Mesothelial cell of epicardium (in vitro differentiated cells): ENCODE results near the gene FOXC1. TPM values are rescaled to one million over a fixed set of nuclear protein-coding genes. Genes with fewer than 3 reads are reported as not detected.

Experiments
- DNase-seq, 2 experiments: peaks; one replicate each; pipeline ENCODE4 v3.0.0; 2021; ENCODE audit warnings: low spot score in 2 of 2; ENCODE audit not compliant: unreplicated experiment in 2 of 2
- H3K27ac Mint-ChIP-seq: 2 replicates; pipeline ENCODE4 v1.8.0; 2021; ENCODE audit warnings: mixed read lengths
- H3K27me3 Mint-ChIP-seq: 2 replicates; pipeline ENCODE4 v1.8.0; 2021; ENCODE audit warnings: low read depth, mixed read lengths
- H3K36me3 Mint-ChIP-seq: 2 replicates; pipeline ENCODE4 v1.8.0; 2021; ENCODE audit warnings: mixed read lengths
- H3K4me1 Mint-ChIP-seq: 2 replicates; pipeline ENCODE4 v1.8.0; 2021; ENCODE audit warnings: mixed read lengths
- H3K4me3 Mint-ChIP-seq: 2 replicates; pipeline ENCODE4 v1.8.0; 2021; ENCODE audit warnings: mild to moderate bottlenecking, moderate library complexity, mixed read lengths
- H3K9me3 Mint-ChIP-seq: 2 replicates; pipeline ENCODE4 v1.8.0; 2021; ENCODE audit warnings: mixed read lengths
- total RNA-seq: library from RNA; stranded (reverse); gene quantifications from 3 replicates; pipeline ENCODE4 v1.2.1, GENCODE V29; 2021
- TF ChIP-seq, protein P1 (sequence below): fragments of 200-600 bp; sonication (generic); IDR thresholded peaks from one replicate; pipeline ENCODE4 v1.5.0; 2021; ENCODE audit warnings: antibody characterized with exemption; ENCODE audit not compliant: unreplicated experiment

The FOXC1 gene
- total RNA-seq, 1 donor from 2014 or later: 50.5 TPM

- Mint-ChIP-seq H3K4me3 (peak overlapping the region; percentile 30), H3K9me3 (no peaks in the 10 kb centered on the region), H3K36me3 (no peaks in the 10 kb centered on the region), H3K4me1 (peaks cover 68% of the 10 kb centered on the region), H3K27ac (peak overlapping the region; percentile 43), H3K27me3 (peaks cover 65% of the 10 kb centered on the region)
- no peak for DNase-seq
- TF ChIP-seq, protein P1, sequence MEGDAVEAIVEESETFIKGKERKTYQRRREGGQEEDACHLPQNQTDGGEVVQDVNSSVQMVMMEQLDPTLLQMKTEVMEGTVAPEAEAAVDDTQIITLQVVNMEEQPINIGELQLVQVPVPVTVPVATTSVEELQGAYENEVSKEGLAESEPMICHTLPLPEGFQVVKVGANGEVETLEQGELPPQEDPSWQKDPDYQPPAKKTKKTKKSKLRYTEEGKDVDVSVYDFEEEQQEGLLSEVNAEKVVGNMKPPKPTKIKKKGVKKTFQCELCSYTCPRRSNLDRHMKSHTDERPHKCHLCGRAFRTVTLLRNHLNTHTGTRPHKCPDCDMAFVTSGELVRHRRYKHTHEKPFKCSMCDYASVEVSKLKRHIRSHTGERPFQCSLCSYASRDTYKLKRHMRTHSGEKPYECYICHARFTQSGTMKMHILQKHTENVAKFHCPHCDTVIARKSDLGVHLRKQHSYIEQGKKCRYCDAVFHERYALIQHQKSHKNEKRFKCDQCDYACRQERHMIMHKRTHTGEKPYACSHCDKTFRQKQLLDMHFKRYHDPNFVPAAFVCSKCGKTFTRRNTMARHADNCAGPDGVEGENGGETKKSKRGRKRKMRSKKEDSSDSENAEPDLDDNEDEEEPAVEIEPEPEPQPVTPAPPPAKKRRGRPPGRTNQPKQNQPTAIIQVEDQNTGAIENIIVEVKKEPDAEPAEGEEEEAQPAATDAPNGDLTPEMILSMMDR: no peak
Measured at GRCh38 chr6:1619098-1619672, 9.5 kb downstream of the FOXC1 start.

DNA sequence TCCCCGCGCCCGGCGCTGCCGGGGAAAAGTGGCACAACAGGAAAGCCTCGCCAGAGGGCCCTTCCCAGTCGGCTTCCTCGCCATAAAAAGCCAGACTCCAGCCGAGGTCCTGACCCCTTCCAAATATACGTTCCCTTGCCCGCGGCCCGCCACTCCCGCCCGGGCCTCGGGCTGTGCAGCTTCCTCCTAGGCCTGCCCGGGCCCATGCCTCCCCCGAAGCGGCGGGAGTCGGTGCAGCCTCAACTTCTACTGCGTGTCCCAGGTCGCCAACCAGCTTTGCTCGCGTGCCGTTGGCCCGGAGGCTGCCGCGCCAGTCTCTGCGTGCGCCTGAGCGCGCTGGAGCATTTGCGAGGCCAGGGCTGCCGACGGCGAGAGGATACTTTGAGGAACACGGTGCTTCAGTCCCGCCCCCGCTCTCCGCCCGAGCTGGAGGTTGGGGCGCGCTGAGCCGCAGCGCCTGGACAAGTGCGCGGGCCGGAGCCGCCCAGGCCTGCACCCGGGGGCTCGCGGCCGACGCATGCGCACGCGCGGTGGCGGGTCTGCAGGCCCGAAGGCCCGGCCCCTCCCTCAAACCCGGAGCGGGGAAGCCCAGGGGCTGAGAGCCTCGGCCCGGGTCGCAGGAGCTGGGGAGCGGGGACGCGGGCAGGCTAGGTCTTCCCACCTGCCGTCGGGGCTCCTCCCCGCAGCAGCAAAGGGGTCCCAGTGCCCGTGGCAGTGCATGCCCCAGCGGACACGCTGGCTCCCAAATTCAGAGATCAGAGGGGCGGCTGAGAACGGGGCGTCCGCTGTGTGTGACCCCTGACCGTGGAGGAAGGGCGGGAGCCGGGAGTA is 10.2 kb downstream of the FOXC1 start:
- DNase-seq: no peak
- Mint-ChIP-seq H3K27me3 (peaks cover 65% of the 10 kb centered on the region), H3K4me3 (peak overlapping the region; percentile 30), H3K36me3 (no peaks in the 10 kb centered on the region), H3K9me3 (no peaks in the 10 kb centered on the region), H3K27ac (peak overlapping the region; percentile 21), H3K4me1 (peaks cover 68% of the 10 kb centered on the region)
- TF ChIP-seq, protein P1: no peak

DNA sequence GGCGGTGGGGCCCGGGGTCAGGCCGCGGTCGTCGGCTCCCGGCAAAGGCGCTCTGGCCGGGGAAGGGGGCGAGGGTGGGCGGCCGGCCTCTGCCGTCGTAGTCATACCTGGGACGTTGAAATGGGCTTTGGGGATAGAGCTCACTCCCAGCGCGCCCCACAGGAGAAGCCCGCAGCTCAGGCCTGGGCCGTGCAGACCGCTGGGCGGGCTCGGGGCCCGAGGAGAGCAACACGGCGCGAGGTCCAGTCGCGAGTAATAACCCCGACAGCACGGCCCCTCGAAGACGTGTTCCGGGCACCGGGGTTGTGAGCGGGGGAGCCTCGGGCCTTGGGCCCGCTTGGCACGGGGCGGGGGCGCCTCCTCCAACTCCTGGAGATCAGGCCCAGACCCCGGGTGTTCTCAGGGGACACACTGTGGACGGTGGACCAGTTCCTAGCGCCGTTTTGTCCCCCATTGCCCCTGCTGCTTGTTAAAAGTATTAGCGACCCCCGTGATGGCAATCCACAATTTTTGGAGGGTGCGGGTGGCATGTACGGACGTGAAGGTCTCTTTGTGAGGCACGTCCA is 10.9 kb downstream of the FOXC1 start:
- TF ChIP-seq, protein P1: no peak
- no peak for DNase-seq

GRCh38 chr6:1621070-1621701 is 11.5 kb downstream of the FOXC1 start:
- no peaks in the 10 kb centered on the region for H3K9me3 Mint-ChIP-seq
- peaks cover 71% of the 10 kb centered on the region for H3K4me1 Mint-ChIP-seq
- peaks cover 68% of the 10 kb centered on the region for H3K27me3 Mint-ChIP-seq
- no peak overlapping the region for H3K4me3 Mint-ChIP-seq
- H3K36me3 Mint-ChIP-seq: no peaks in the 10 kb centered on the region
- H3K27ac Mint-ChIP-seq: no peak overlapping the region
- no peak for DNase-seq
- TF ChIP-seq, protein P1: no peak

More for the DNA sequence above, 10.9 kb downstream of the FOXC1 start:
- Mint-ChIP-seq H3K4me1 (peaks cover 71% of the 10 kb centered on the region), H3K4me3 (no peak overlapping the region), H3K27ac (no peak overlapping the region), H3K27me3 (peaks cover 68% of the 10 kb centered on the region), H3K36me3 (no peaks in the 10 kb centered on the region), H3K9me3 (no peaks in the 10 kb centered on the region)

DNA sequence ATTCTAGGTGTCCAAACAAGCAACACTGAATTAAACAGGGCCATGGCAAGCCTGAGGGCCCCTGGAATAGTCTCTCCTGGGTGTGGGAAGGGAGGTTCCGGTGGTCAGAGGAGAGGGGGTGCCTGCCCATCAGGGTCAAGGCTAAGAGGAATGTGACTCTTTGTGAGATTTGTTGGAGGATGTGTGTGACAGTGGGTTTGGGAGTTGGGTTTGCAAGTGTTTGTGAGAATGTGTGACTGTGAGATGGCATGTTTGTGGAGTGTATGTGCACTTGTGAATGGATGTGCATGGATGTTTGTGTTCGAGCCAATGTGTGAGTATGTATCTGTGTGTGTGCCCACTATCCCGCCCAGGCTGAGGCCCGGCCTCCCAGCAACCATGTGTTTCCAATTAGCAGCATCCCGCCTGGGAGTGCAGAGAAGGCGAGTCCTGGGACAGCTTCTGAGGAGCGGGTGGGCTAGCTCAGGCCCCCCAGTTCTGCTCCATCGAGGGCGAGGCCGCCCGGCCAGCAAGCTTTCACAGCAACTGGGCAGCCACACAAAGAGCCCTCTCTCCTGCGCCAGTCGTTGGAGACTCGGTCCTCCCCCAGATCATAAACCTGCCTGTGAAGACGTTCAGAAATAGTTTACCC is 12.6 kb downstream of the FOXC1 start:
- TF ChIP-seq, protein P1: no peak
- no peak for DNase-seq
- Mint-ChIP-seq H3K27ac (peak overlapping the region; percentile 18), H3K36me3 (no peaks in the 10 kb centered on the region), H3K9me3 (no peaks in the 10 kb centered on the region), H3K4me3 (no peak overlapping the region), H3K27me3 (peaks cover 69% of the 10 kb centered on the region), H3K4me1 (peaks cover 71% of the 10 kb centered on the region)
